ENCODE results near the gene CHD5.
"Not testable (repeated sequence)": the region's sequence is repeated elsewhere in the genome, so short reads cannot be mapped to it uniquely, and the experiment has no call there.

Gene CHD5

DNA sequence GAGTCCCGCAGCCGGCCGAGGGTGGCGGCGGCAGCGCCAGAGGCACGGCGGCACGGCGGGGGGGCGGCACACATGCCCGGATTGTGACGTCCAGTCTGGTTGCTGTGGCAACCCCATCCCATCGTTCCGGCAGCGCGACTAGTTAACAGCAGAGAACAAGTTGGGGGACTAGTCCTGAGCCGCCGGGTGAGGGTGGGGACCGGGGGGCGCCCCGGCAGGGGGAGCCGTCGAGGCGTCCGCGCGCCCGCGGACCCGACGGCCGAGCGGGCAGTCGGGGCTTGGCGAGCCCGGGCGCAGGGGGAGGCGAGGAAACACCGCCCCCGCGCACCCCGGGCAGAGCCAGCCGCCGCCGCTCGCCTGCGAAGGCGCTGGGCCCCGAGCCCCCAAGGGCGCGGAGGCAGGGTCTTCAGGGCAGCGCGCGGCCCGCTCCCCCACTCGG is at the start of gene CHD5:
TSS of gene CHD5 (minus strand) at position 54 of the 439 bp plus-strand sequence. CDS start 298 bp downstream, outside the sequence.
- peak in 15 of 56 donors; percentile 14 to 39 (median 24) for DNase-seq

- DNase-seq, result no peak
These were observed 45.5 kb upstream of the CHD5 start for GRCh38 chr1:6225651-6226050.

- no peak for DNase-seq
These were observed 44.6 kb upstream of the CHD5 start for GRCh38 chr1:6224718-6225117.

- DNase-seq, result no peak
These were observed 43.5 kb upstream of the CHD5 start for GRCh38 chr1:6223617-6224016.

- no peak for DNase-seq
These were observed 42.5 kb upstream of the CHD5 start for GRCh38 chr1:6222636-6223035.

GRCh38 chr1:6221210-6221784 is 41.2 kb upstream of the CHD5 start:
- DNase-seq, result no peak

DNA sequence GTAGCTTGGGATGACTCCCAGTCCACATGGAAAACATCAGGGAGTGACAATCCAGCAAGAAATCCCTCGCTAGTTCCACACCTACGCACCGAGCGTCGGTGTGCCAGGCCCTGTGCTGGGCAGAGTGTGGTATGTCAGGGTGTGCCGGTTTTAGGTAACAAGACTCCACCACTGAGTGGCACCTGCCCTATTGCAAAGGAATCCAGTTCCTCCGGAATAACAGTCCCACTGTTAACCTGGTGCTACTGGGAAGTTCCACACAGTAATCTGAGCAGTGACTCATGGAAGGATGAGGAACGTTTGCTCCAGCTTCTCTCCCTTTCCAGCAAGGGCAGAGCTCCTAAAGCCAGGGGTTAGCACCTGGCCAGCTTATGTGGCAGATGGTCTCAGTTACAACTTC is 40.1 kb upstream of the CHD5 start:
- no peak for DNase-seq

DNA sequence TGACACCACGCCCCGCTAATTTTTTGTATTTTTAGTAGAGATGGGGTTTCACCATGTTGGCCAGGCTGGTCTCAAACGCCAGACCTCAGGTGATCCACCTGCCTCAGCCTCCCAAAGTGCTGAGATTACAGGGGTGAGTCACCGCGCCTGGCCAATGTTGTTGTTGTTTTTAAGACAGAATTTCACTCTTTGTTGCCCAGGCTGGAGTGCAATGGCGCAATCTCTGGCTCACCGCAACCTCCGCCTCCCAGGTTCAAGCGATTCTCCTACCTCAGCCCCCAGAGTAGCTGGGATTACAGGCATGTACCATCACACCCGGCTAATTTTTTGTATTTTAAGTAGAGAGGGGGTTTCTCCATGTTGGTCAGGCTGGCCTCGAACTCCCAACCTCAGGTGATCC is 39.5 kb upstream of the CHD5 start:
- not testable (repeated sequence) for DNase-seq

DNA sequence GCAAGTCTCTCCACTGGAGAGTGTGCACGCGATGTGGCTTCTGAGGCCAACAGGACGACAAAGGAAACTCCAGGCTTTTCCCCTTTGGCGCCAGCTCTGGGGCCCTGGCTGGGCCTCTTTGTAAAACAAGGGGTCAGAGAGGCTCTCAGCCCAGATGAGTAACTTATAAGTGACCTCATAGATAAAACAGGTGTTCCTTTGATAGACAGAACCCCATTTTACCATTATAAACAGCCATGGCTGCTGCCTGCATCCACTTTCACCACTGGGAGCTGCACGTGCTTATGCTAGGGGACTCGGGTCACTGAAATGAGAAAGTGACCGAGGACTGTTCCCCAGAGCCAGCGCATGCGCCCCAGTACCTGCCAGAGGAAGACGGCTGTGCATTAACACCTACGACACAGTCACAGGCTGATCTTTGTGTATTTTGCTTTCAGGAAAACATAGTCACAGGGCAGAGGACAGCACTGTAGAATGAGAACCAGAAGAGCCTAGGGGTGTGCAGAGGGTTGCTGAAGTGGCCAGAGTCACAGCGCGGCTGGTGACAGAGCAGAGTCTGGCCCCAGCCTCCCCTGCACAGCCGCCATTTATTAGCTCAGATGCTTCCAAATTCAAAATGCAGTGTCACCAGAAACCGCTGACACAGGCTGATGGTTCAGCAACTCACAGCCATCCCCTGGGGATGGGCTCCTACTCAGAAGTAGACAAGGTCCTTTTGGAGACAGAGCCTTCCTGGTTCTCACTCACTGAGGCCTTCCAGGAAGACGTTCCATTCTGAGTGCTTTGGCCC is 38.4 kb upstream of the CHD5 start:
- DNase-seq, result no peak

DNA sequence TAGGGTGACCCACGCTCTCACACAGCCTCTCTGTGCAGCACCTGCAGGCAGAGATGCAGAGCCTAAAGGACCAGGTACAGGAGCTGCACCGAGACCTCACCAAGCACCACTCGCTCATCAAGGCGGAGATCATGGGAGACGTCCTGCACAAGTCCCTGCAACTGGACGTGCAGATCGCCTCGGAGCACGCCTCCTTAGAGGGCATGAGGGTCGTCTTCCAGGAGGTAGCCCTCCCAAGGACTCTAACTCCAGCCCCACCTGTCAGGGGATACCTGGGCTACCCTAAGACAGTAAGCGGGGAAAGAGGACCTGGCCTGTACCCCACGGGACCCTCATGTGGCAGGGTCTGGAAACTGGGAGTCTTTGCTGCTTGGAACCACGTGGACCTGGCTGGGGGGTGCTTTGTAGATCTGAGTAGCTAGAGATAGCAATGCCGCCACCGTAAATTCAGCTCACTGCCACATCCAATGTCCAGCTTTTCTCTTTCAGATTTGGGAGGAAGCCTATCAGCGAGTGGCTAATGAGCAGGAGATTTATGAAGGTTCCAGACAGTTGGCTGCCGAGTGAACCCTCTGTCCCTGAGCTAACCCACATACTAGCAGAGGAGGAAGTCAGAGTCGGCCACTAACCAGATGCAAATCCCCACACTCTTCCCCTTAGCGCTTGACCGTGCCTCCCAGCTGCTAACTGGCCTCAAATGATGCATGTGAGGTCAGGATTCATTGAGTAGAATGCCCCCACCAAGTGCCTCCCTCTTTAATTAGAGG is 32.3 kb upstream of the CHD5 start:
- no peak for DNase-seq

GRCh38 chr1:6211731-6212130 is 31.6 kb upstream of the CHD5 start:
- DNase-seq, result no peak

- DNase-seq, result no peak
These were observed 30.7 kb upstream of the CHD5 start for GRCh38 chr1:6210591-6211355.

GRCh38 chr1:6209661-6210580 is 29.8 kb upstream of the CHD5 start:
- no peak for DNase-seq

- peak in 25 of 56 donors; percentile 15 to 60 (median 36) for DNase-seq
These were observed 28.9 kb upstream of the CHD5 start for GRCh38 chr1:6208723-6209660.

- DNase-seq, result no peak
These were observed 27.8 kb upstream of the CHD5 start for GRCh38 chr1:6207921-6208320.

GRCh38 chr1:6207075-6207885 is 27.2 kb upstream of the CHD5 start:
- no peak for DNase-seq

DNA sequence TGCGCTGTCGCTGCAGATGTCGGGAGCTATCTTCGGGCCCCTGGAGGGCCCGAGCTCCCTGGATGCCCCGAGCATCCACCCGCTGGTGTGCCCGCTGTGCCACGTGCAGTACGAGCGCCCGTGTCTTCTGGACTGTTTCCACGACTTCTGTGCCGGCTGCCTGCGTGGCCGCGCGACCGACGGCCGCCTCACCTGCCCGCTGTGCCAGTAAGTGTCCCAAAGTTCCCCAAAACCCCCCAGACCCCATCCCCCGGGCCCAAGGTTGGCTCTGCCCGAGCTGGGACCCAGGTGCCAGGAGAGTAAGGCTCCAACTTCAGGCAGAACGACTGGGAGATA is 26.4 kb upstream of the CHD5 start:
- no peak for DNase-seq

DNA sequence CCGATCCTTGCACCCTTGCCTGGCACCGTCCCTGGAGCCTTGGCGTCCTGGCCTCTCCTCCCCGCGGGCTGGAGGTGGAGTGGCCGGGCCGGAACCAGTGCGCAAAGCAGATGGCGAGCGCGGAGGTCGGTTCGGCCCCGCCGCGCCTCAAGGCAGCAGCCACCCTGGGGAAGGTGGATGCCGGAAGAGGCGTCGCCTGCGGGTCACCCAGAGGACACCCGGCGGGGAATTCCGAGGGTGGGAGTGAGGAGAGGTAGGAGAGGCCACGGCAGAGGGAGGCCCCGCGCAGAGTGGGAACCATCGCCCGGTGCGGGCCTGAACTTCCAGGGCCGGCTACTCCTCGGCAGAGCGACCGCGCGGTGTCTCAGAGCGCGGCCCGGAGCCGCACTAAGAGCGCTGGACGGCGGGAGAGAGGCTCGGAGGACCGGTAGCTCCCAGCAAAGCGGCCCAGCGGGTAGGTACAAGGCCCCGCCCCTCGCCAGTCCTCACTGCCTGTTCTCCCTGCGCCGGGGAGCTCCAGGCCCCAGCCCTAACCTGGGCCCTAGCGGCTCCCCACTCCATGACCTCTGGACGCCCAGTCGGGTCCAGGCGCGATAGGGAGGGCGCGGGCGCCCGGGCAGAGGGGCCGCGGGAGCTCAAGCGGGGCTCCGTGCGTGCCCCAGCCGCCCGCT is 25.9 kb upstream of the CHD5 start, which contains the start of gene RNF207:
TSS of gene RNF207 (plus strand) at position 271 of the 671 bp plus-strand sequence. CDS start 417 bp downstream, outside the sequence.
- DNase-seq, result no peak

Data from amygdala (tissue), 56 donors.